A172 (cell line): Measurements from ENCODE around the gene SAMD3. TPM values are rescaled to one million over a fixed set of nuclear protein-coding genes. Genes with fewer than 3 reads are reported as not detected.
"Not testable (repeated sequence)": the region's sequence is repeated elsewhere in the genome, so short reads cannot be mapped to it uniquely, and the experiment has no call there.

Source experiments
- DNase-seq: peaks from one replicate; pipeline ENCODE4 v3.0.0-alpha.2; 2015; ENCODE audit warnings: low spot score
- total RNA-seq: library from RNA; depleted of rRNA; stranded (reverse); fragments of >200 nt; shearing (Covaris generic); gene quantifications from 2 replicates; pipeline ENCODE4 v1.2.3, GENCODE V29; 2014

Gene SAMD3
- total RNA-seq, 1 experiment from 2014 or later: 0.28 TPM

DNA sequence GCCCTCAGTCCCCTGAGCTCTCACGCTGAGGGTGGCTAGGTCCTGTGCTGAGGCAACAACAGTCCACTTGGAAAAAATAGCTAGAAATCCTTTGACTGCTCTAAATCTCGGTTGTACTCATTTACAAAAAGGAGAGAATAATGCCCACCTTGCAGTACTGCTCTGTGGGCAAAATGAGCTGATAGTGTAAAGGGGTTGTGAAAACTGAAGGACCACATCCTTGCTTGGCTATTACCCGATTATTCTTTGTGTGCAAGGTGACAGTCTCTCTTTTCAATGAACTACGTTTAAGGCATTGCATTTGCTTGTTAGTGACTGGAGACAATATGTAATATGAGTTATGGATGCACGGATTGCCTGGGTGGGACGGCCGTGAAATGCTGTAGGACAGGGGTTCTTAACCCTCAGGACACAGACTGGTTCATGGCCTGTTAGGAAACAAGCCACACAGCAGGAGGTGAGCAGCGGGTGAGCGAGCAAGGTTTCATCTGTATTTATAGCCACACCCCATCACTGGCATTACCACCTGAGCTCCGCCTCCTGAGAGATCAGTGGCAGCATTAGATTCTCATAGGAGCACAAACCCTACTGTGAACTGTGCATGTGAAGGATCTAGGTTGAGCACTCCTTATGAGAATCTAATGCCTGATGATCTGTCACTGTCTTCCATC, 14.6 kb downstream of the SAMD3 start:
- DNase-seq: no peak

DNA sequence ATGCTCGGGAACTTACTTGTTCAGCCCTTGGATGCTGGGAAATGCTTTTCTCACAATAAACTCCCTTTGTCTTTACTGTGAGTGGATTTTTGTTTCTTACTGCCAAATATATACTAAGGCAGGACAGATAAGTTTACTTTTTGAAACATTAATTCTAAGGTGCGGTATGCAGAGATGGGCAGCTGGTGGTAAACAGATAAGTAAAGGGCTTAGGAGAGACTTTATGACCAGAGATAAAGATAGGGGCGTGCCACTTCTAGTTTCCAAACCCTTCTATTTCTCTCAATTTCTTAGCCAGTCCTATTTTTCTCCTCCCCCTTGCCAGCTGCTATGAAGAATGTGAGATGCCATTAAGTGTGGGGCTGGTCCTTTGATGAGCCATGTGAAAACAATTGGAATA, 16.3 kb downstream of the SAMD3 start:
- DNase-seq: no peak

DNA sequence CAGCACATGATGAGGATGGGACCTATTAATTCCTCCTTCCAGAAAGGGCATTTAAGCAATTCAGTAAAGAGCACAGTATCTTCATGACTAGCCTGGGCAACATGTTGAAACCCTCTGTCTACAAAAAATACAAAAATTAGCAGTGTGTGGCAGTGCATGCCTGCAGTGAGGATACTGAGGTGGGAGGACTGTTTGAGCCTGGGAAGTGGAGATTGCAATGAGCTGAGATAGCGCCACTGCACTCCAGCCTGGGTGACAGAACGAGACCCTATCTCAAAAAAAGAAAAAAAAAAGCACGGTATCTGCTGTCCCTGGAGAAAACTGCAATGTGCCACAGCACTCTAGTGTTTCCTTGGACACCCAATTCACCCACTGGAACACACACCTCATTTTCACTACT, 18.4 kb downstream of the SAMD3 start:
- no peak for DNase-seq

DNA sequence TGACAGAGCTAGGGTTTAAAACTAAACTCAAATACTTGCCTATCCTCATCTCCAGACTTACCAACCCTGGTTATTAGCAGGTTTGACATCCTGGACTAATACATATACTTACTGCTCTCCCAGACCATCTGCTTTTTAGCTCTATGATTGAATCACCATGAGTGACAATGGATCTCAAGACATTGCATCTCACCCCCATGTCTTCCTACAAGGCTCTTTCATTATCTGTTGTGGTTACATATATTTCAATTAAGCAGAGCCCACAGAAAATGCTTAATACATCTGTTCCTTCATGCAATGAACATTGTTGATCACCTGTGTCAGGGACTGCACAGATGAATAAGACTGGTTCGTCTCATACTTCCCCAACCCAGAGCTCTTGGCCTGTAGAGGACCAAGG, 19.4 kb downstream of the SAMD3 start:
- no peak for DNase-seq

DNA sequence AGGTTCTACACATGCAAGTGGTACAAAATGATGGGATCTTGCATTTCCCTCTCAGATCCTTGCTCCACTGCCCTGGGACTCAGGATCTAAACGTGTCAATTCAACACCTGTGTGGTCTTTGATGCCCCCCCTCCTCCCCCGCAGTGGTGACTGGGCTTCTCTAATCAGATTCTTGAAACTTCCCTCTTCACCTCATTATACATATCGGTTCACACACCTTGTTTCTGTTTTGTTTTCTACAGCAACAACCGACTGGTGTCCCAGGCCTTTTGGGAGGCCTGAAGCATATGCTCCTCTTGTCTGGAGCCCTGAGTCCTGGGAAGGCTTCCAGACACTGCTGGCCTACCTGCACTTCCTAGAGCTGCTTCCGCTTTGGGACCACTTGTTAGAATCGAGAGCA, 20.0 kb downstream of the SAMD3 start:
- no peak for DNase-seq

DNA sequence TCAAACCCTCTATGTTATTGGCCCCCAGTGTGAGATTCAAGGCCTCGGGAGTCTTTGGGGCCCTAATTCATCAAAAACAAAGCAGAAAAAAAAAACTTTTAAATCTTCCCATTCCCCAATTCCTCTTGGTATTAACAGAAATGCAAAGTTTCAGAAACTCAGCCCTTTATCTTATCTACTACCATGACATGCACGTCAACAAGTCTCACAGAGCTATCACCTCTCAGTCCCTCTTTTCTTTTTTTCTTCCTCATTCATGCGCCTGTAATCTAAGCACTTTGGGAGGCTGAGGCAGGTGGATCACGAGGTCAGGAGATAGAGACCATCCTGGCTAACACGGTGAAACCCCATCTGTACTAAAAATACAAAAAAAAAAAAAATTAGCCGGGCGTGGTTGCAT, 22.7 kb downstream of the SAMD3 start:
- DNase-seq: no peak

DNA sequence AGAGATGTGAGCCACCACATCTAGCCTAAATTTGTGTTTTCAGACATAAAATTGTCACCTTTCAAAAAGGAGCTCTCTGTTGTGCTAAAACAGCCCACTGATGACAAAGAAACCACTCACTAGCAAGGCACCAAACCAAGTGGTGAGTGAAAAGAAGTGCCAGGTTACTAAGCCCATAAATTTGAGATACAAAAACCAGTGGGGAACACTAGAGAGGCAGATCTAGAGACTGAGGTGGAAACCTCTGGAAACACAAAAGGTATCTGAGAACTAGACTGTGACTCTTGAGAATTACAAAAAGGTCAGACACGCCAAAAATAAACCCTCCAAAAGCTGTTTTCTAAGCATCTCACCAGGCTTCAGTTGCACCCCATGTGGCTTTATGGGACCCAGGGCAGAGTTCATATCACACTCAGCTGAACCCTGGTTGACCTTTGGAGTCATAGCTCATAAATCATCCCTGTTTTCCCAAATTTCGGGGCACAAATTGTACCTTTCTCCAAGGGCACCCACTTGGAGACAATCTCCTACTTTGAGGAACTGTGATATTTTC, 24.2 kb downstream of the SAMD3 start:
- no peak for DNase-seq

DNA sequence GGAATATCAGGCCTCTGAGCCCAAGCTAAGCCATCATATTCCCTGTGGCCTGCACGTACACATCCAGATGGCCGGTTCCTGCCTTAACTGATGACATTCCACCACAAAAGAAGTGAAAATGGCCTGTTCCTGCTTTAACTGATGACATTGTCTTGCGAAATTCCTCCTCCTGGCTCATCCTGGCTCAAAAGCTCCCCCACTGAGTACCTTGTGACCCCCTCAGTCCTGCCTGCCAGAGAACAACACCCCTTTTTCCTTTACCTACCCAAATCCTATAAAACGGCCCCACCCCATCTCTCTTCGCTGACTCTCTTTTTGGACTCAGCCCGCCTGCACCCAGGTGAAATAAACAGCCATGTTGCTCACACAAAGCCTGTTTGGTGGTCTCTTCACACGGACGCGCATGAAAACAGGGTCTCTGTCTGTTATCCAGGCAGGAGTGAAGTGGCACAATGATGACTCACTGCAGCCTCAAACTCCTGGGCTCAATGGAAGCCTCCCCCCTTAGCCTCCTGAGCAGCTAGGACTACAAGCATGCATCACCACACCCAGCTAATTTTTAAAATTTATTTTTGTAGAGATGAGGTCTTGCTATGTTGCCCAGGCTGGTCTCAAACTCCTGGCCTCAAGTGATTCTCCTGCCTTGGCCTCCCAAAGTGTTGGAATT, 24.8 kb downstream of the SAMD3 start:
- not testable (repeated sequence) for DNase-seq

DNA sequence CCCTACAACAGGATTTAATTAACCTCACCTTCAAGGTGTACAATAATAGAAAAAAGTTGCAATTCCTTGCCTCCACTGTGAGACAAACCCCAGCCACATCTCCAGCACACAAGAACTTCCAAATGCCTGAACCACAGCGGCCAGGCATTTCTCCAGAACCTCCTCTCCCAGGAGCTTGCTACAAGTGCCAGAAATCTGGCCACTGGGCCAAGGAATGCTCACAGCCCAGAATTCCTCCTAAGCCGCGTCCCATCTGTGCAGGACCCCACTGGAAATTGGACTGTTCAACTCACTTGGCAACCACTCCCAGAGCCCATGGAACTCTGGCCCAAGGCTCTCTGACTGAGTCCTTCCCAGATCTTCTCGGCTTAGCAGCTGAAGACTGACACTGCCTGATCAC, 28.3 kb downstream of the SAMD3 start:
- DNase-seq: not testable (repeated sequence)

DNA sequence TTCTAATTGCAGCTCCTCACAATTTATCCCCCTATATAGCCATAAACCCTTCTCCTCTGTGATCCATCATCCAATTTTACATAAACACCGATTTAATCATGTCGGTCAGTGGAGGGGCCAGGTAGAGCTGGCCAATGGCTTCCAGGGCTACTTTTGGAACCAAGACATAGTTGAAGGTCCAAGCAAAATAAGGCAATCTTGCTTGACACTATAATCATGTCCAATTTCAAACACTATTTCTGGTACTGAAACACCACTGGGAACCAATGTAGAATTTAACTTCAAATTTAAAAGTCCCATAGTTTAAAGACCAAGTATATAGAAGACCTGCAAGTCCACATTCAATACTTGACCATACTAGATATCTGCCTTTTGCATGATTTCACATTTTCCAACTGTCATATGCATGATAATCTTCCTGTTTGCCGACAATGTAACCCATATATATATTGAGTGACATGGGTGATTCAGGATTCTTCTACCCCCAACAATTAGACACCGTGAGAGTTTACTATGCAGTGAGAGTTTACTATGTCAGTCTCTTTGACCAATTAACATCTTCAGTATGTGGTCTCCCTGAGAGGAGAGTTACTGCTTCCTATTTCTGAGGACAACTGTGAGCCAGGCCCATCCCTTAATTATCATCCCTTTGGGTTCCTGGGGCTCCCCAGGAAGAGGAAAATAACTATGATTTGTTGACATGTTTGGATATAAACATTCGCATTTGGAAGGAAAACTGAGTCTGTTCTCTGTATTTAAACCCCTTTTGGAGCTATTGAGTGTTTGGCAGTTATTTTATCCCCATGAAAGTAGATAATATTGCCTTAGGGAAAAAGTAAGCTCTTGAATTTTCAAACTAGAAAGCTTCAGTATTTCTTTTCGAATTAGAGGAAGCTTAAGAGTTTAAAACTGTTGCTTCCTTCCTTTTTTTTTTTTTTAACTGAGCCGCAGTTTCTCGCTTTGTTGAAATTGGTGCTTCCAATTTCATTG, 31.8 kb downstream of the SAMD3 start:
- no peak for DNase-seq

DNA sequence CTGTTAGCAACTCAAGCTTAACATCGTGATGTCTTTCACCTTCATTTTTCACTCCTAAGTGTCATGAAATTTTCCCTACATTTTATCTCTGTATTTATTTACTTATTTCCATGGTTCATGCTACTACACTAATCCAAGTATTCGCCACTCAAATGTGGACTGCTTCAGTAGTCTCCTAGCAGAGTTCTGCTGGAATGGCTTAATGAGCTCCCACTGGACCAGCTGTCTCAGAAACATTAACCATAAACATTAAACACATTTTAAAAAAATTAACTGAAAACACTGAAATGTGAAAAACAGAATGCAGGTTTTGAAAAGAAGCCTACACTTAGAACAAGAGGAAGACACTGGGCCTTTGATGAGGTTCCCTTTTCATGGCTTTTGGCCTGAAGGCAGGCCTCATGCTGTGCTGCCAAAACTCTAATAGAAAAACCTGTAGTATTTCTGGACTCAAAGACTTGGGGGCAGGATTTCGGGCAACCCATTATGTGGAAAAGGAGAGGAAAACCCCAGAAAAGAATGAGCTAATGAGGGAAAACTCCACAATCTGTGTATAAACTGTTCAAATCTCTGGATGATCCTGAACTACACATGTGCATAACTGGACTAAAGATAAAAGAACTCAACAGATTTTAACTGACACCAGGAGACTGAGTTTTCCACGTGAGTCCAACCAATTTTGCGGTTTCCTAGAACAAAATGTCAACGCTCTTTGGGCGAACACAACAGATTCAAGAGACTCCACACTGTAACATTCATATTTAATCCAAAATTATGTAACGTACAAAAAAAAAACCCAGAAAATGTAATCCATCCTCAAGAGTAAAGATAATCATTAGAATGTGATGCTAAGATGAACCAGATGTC, 33.0 kb downstream of the SAMD3 start:
- DNase-seq: no peak

DNA sequence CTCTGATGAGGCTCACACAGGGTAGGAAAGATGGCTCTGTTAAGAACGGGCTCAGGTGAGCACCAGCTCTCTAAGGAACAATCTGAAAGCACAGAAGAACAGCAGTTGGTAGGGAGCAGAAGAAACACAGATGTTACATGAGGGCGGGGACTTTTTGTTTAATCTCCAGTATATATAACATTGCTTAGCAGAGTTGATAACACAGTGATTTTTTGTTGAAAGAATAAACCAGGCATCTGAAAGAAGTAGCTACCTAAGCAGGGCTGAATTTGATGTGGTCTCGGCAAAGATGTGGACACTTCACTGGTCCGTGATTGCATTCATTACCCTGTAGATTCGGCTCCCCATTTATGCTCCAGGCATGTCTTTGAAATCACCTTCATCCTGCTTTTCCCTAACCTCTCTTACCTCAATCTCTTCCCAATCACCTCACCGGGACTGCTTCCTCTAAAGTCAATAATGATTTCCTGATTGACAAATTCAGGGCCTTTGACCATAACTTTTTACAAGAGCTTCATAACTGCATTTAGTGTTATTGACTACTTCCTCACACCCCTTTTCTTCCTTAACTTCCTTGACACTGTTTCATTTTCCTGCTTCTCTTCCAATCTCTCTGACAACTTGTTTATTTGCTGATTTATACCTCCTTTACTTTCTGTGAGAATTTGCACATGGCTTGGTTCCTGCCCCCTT, 34.4 kb downstream of the SAMD3 start:
- DNase-seq: no peak

DNA sequence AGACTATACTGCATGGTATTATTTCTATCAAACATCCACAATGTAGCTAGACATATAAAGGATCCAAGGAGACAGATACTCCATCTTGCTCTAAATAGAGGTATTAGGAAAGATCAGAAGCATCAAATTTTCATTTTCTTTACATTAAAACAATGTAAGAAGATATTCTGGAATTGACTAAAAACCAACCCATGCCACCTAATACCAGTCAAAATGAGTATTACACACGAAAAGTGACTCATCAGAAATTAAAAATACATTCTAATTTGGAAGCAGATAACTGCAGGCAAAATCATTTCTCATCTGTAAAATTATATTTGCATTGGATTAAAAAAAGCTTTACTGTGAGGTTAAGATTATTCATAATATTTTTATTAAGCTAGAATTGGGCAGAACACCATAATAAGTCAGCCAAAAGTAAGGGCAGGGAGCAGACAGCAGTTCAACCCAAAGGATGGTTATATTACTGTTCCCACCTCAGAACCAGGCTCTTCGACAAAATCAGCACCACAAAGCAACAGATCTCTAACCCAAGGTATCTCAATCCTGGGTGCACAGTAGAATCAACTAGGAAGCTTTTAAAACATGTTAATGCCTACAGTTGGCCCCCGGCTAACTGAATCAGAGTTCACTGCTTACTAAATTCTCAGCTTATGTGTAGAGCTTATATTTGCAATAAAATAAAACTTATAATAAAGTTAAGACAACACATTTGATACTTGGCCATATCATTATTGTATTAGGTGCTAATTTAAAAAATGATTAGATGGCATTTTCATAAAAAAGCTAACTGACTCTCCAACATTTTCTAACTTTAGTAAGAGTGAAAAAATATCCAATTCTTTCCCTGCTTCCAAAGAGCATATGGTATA, 35.2 kb downstream of the SAMD3 start:
- DNase-seq: no peak

DNA sequence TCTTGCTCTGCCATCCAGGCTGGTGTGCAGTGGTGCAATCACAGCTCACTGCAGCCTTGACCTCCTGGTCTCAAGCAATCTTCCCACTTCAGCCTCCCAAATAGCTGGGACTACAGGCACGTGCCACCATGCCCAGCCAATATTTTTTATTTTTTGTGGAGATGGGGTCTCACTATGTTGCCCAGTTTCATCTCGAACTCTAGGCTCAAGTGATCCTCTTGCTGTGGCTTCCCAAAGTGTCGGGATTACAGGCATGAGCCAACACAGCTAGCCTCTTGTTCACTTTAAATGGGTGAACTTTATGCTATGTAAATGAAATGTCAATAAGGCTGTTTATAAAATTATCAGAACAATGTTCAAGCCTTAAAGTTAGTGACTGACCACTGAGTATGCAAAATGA, 37.1 kb downstream of the SAMD3 start:
- no peak for DNase-seq

DNA sequence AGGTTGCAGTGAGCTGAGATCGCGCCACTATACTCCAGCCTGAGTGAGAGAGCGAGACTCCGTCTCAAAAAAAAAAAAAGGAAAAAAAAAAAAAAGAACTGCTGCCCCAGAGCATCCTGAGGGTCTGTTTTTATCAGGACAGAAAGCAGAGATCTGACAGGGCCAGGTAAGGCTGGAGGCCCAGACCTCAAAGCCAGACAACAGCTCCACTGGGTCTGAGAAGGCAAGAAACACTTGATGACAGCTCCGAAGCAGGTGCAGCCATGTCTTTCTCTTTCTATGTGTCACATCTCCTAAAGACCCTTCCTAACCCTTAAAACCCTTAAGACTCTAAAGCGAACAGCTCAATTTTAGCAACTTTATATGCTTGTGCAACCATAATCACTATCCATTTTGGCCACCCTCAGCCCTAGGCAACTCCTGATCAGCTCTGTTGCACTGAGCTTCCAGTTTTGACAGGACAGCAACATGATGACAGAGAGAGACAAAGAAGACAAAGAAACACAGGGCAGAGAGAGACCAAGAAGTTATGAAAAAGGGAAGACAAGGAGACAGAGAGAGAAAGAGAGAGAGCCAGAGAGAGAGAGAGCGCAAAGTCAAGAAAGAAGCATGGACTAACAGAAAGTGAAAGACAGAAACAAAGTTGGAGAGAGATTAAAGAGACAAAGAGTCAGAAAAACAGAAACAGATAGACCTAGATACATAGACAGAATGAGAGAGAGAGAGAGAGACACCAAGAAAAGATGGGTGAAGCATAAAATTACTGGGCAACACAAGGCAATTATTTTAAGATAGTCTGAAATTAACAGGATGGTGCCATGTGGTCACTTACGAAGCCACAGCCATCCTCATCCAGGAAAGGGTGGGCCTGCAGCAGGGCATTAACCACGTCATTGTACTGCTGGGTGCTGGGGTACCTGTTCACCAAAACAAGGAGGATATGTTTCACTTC, 39.2 kb downstream of the SAMD3 start:
- DNase-seq: no peak

DNA sequence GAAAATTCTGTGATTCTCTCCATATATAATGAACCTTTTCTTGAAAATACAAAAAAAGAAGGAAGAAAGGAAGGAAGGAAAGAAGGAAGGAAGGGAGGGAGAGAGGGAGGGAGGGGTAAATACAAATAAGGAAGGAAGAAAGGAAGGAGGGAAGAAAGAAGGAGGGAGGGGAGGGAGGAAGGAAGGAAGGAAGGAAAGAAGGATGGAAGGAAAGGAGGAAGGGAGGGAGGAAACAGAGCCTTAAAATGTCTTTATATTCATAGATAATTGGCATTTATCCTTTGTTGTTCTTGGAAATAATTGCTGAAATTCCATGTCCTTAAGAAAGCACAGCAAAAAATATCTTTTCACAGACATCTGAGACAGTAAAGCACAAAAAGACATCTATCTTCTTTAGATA, 40.3 kb downstream of the SAMD3 start:
- no peak for DNase-seq

DNA sequence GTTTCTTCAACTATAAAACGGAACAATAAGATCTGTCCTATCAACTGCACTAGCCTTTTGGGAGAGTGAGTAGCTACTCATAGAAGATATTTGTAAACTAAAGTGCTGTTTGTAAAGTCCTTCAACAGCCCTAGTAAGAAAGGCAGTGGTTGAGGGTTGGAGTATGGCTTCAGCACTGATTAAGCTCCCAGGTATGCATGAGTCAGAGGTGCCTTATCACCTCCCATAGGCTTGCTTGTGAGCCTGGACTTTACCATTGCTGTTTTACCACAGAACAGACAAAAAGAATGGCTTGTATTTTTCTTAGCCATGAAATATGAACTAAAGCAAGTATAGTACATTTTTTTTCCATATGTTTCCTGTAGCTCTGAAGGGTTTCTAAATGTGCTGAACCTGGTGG, 44.1 kb downstream of the SAMD3 start:
- peak; percentile 94 for DNase-seq

DNA sequence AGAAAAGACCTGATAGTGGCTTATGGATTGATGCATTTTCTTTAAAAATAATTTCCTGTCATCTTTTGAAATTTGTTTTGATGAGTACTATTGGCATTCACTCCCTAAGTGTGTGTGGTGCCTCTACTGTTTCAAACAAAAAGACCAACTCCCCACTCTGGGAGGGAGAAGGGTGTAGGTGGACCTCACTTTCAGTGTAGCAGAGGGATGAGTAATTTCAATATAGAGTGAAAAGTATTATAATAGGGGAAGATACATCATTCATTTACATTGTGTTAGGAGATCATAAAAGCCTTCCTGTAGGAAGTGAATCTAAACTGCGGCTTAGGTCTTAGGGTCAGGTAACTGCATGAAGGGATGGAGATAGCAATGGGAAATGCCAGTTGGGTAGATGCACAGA, 46.4 kb downstream of the SAMD3 start:
- no peak for DNase-seq
